ENCODE data around the gene GFRA1. TPM values are rescaled to one million over a fixed set of nuclear protein-coding genes. Genes with fewer than 3 reads are reported as not detected.

The GFRA1 gene
- total and polyA plus RNA-seq, 2 of the 4 experiments (the other 2 are of a cell fraction): 9.1 to 9.3 TPM

GRCh38 chr10:116183733-116184511 lies 89.1 kb downstream of the GFRA1 start:
- CTCF ChIA-PET: no interaction called here
- no TSS peak for BruUV-seq (replicated peaks)
- Histone ChIP-seq H2BK15ac (ENCODE audit: low read depth, low read length) (no peak overlapping the region), H2AFZ (replicated peaks; ENCODE audit: low read length, poor library complexity) (no peak overlapping the region), H4K8ac (ENCODE audit: low read depth in 2 of 2, low read length in 2 of 2) (no peak overlapping the region), H3K14ac (replicated peaks; ENCODE audit: low read depth, low read length) (no peak overlapping the region), H3K4me3 (ENCODE audit: insufficient read depth, low read depth, low read length) (no peak overlapping the region), H2BK120ac (ENCODE audit: low read depth, low read length) (no peak overlapping the region), H3K9me3 (ENCODE audit: control insufficient read depth, insufficient read depth, low read length) (no peaks in the 10 kb centered on the region; the same call in 1 of the 2 replicates), H4K5ac (ENCODE audit: low read depth, low read length) (no peak overlapping the region), H3K27ac (ENCODE audit: insufficient read depth, low read length) (no peak overlapping the region), H3K56ac (ENCODE audit: extremely low read depth, insufficient read depth, low read length) (no peak overlapping the region), H3K23ac (ENCODE audit: low read depth, low read length) (no peak overlapping the region), H3K4me2 (ENCODE audit: low read depth, low read length) (no peak overlapping the region), H3K9me1 (ENCODE audit: insufficient read depth, low read length) (no peaks in the 10 kb centered on the region), H2AK9ac (replicated peaks; ENCODE audit: low read depth, low read length, poor library complexity) (no peak overlapping the region), H2AK5ac (ENCODE audit: low read depth, low read length) (no peak overlapping the region), H2BK5ac (ENCODE audit: low read depth, low read length, poor library complexity, severe bottlenecking) (no peak overlapping the region), H4K20me1 (ENCODE audit: insufficient read depth, low read length) (no peaks in the 10 kb centered on the region), H4K91ac (ENCODE audit: insufficient read depth, low read depth, low read length) (no peak overlapping the region), H2BK20ac (ENCODE audit: low read depth, low read length) (no peak overlapping the region), H3K4ac (ENCODE audit: low read depth, low read length) (no peak overlapping the region), H3K36me3 (ENCODE audit: control insufficient read depth, insufficient read depth, low read length) (no peaks in the 10 kb centered on the region), H3K4me1 (ENCODE audit: control insufficient read depth, insufficient read depth, low read length) (no peaks in the 10 kb centered on the region), H3K9ac (ENCODE audit: low read depth, low read length) (no peak overlapping the region), H3K27me3 (ENCODE audit: control insufficient read depth, insufficient read depth, low read length) (no peaks in the 10 kb centered on the region), H3K18ac (ENCODE audit: low read depth, low read length) (no peak overlapping the region), H3K79me1 (ENCODE audit: low read depth in 1 of 2, low read length in 2 of 2) (no peaks in the 10 kb centered on the region)
- DNase-seq (peak; percentile 29), ATAC-seq (ENCODE audit: low read depth) (peak; percentile 97)
- WGBS, 2 experiments (ENCODE audit: extremely low coverage in 2 of 2, insufficient read length in 1 of 2): 20% methylated on average over 3 of the region's 5 CpGs; no CpG with 5 or more reads in 1 of the 2 experiments
- POLR2A ChIA-PET (ENCODE audit: unreplicated experiment): no interaction called here
- TF ChIP-seq FOS (IDR thresholded peaks at IDR 0.05; ENCODE audit: low read depth, low read length): peak; percentile 37; the same call in 1 of the 2 replicates
- no peak for TF ChIP-seq CEBPB (IDR thresholded peaks at IDR 0.05; ENCODE audit: low read depth, low read length)
- in situ Hi-C loops (cut with MboI; ENCODE audit: low sequenced_read_pairs) (no loop called here), dilution Hi-C loops (cut with HindIII; ENCODE audit: low sequenced_read_pairs, unreplicated experiment) (no loop called here), intact Hi-C loops (cut with micrococcal nuclease) (loop anchor here (10.0 kb wide), 1 partner anchor 91 kb away; the partner anchor contains the start of gene GFRA1)
